Endothelial cell of umbilical vein (primary cell): ENCODE results near the gene RASD1.

Source experiments
- EZH2 ChIP-seq: IDR thresholded peaks from 2 replicates; pipeline ENCODE4 v1.6.1; 2012; ENCODE audit warnings: borderline replicate concordance, low read depth, mild to moderate bottlenecking, moderate library complexity, low read length, inconsistent platforms; ENCODE audit not compliant: severe bottlenecking
- JUN ChIP-seq: IDR thresholded peaks from 2 replicates; pipeline ENCODE4 v1.6.1; 2011; ENCODE audit warnings: borderline replicate concordance, low read depth; ENCODE audit not compliant: insufficient read length, insufficient read depth
- MYC ChIP-seq: IDR thresholded peaks from one replicate; pipeline ENCODE4 v1.6.1; 2011; ENCODE audit warnings: mild to moderate bottlenecking, low read depth, low read length
- POLR2A ChIP-seq: IDR thresholded peaks from 2 replicates; pipeline ENCODE4 v1.6.1; 2012; ENCODE audit warnings: low read depth, mild to moderate bottlenecking, control low read depth, low read length
- POLR2AphosphoS5 ChIP-seq: IDR thresholded peaks from 2 replicates; pipeline ENCODE4 v1.6.1; 2012; ENCODE audit warnings: low read depth, mild to moderate bottlenecking, control low read depth, low read length, moderate library complexity; ENCODE audit not compliant: insufficient read depth
- TF ChIP-seq, protein P1 (sequence below), 2 donors: IDR thresholded peaks; 1 replicate in 1 of 2; 2 replicates in 1 of 2; pipeline ENCODE4 v1.5.1; 2011; ENCODE audit warnings: low read length in 2 of 2, mild to moderate bottlenecking in 2 of 2, moderate library complexity in 2 of 2, control low read depth in 1 of 2, inconsistent platforms in 1 of 2, low read depth in 1 of 2; ENCODE audit not compliant: insufficient read depth in 1 of 2; ENCODE audit errors: extremely low read depth in 1 of 2

DNA sequence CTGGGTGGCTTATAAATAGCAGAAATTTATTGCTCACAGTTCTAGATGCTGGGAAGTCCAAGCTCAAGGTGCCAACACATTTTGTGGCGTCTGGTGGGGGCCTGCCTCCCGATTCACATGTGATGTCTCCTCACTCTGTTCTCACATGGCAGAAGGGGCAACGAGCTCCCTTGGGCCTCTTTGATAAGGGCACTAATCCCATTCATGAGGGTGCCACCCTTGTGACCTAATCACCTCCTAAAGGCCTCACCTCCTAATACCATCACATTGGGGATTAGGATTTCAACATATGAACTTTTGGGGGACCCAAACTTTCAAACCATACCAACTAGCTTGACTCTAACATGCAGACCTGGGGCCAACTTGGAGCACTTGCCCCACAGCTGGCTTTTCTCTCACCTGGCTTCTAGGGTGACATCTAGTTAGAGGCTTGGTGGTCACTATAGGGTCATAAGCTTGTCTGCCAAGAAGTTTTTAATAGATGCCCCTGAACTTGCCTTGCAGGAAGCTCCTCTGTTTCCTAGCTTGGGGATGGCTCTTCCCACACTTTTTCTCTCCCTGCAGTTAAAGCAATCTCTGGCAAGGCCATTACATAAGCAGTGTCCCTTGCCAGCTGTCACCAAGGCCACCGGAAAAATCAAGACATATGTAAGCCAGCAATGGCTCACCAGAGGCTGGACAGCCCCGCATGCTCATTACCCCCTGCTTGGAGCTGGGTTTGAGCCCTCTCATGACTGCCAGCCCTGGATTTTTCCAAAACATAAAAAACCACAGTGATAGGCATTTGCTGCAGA, 27.8 kb downstream of the RASD1 start:
- TF ChIP-seq, protein P1, sequence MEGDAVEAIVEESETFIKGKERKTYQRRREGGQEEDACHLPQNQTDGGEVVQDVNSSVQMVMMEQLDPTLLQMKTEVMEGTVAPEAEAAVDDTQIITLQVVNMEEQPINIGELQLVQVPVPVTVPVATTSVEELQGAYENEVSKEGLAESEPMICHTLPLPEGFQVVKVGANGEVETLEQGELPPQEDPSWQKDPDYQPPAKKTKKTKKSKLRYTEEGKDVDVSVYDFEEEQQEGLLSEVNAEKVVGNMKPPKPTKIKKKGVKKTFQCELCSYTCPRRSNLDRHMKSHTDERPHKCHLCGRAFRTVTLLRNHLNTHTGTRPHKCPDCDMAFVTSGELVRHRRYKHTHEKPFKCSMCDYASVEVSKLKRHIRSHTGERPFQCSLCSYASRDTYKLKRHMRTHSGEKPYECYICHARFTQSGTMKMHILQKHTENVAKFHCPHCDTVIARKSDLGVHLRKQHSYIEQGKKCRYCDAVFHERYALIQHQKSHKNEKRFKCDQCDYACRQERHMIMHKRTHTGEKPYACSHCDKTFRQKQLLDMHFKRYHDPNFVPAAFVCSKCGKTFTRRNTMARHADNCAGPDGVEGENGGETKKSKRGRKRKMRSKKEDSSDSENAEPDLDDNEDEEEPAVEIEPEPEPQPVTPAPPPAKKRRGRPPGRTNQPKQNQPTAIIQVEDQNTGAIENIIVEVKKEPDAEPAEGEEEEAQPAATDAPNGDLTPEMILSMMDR (IDR thresholded peaks at IDR 0.05; ENCODE audit: extremely low read depth in 1 of 2, insufficient read depth in 1 of 2, low read depth in 1 of 2, low read length in 2 of 2) = no peak
- TF ChIP-seq EZH2 = no peak
- no peak for TF ChIP-seq POLR2A
- TF ChIP-seq POLR2AphosphoS5 = no peak
- no peak for TF ChIP-seq JUN
- no peak for TF ChIP-seq MYC
